Lower leg skin (tissue), 3 donors: Measurements from ENCODE around the gene RGS12.

ENCODE experiments used
- CTCF ChIP-seq, 3 donors: fragments of 450-650 bp; IDR thresholded peaks; one replicate each; pipeline ENCODE4 v1.5.1; 2016; ENCODE audit warnings: antibody characterized with exemption in 3 of 3, mild to moderate bottlenecking in 3 of 3, moderate library complexity in 2 of 3
- POLR2A ChIP-seq, 2 donors: fragments of 450-650 bp; IDR thresholded peaks; one replicate each; pipeline ENCODE4 v1.6.1; 2016 to 2017; ENCODE audit warnings: antibody characterized with exemption in 2 of 2, mild to moderate bottlenecking in 1 of 2, moderate library complexity in 1 of 2

- no peak for TF ChIP-seq CTCF (IDR thresholded peaks at IDR 0.05)
- no peak for TF ChIP-seq POLR2A (IDR thresholded peaks at IDR 0.05)
Measured at GRCh38 chr4:3271131-3271530, 21.7 kb upstream of the RGS12 start.
